ENCODE measurements around the gene ZFYVE9.

DNA sequence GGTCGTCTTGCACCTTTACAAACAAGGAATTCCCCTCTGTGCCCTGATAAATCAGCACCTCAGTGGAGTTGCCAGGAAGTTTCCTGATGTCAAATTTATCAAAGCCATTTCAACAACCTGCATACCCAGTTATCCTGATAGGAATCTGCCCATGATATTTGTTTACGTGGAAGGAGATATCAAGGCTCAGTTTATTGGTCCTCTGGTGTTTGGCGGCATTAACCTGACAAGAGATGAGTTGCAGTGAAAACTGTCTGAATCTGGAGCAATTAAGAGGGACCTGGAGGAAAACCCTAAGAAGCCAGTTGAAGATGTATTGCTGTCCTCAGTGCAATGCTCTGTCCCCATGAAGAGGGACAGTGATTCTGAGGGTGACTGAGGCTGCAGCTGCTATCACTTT, 38.3 kb downstream of the ZFYVE9 start:
- TF ChIP-seq GATA2 (IDR thresholded peaks at IDR 0.05; ENCODE audit: low read depth, low read length) (no peak), GATA3 (IDR thresholded peaks at IDR 0.05; ENCODE audit: low read depth, low read length) (no peak)

Data from SH-SY5Y (cell line).